NOMO-1 (cell line): ENCODE results near the gene PRDX3.

Experiments used
- DNase-seq, 2 experiments: peaks; one replicate each; lab custom pipeline; 2025; ENCODE audit not compliant: unreplicated experiment in 2 of 2; lab: John Stamatoyannopoulos, UW

PRDX3 gene

GRCh38 chr10:119131512-119132240, 46.9 kb downstream of the PRDX3 start:
- DNase-seq, result peak; percentile 84 to 98

- peak in 1 of 2 experiments; percentile 18 for DNase-seq
These were observed 48.9 kb downstream of the PRDX3 start for GRCh38 chr10:119129721-119130120.

GRCh38 chr10:119125942-119126341, 52.7 kb downstream of the PRDX3 start:
- DNase-seq, result no peak

GRCh38 chr10:119120875-119121274, 57.7 kb downstream of the PRDX3 start:
- no peak for DNase-seq

- peak; percentile 29 to 74 for DNase-seq
These were observed 58.2 kb downstream of the PRDX3 start for GRCh38 chr10:119120413-119120867.

GRCh38 chr10:119119400-119119799, 59.2 kb downstream of the PRDX3 start:
- DNase-seq, result no peak

- no peak for DNase-seq
These were observed 60.4 kb downstream of the PRDX3 start for GRCh38 chr10:119118231-119118630.
